Measurements from ENCODE around the gene MCTP2.

MCTP2 gene

GRCh38 chr15:94246016-94246415 lies 14.7 kb downstream of the MCTP2 start:
- no peak overlapping the region for H2AFZ ChIP-seq (ENCODE audit: low read depth, low read length, severe bottlenecking)
- H3K36me3 ChIP-seq (ENCODE audit: low read length), result peaks cover 16% of the 10 kb centered on the region
- H3K4me2 ChIP-seq (ENCODE audit: low read depth, low read length, poor library complexity, severe bottlenecking), result no peak overlapping the region
- no peak overlapping the region for H3K27ac ChIP-seq (ENCODE audit: low read depth, low read length)
- H3K4me3 ChIP-seq (ENCODE audit: insufficient read depth, low read length, poor library complexity, severe bottlenecking), result no peak overlapping the region
- H3K9ac ChIP-seq (ENCODE audit: low read length), result no peak overlapping the region
- H3K27me3 ChIP-seq (ENCODE audit: low read length), result no peaks in the 10 kb centered on the region
- H3K79me2 ChIP-seq (ENCODE audit: insufficient read depth, low read length), result peaks cover 81% of the 10 kb centered on the region
- peaks cover 17% of the 10 kb centered on the region for H4K20me1 ChIP-seq (ENCODE audit: low read depth, low read length)
- peaks cover 30% of the 10 kb centered on the region for H3F3A ChIP-seq (ENCODE audit: insufficient read depth)
- no peaks in the 10 kb centered on the region for H3K9me3 ChIP-seq (ENCODE audit: insufficient read depth, low read length)
- no peaks in the 10 kb centered on the region for H3K9me2 ChIP-seq (replicated peaks; ENCODE audit: insufficient read depth, low read length)
- TF ChIP-seq EZH2phosphoT487 (conservative IDR thresholded peaks at IDR 0.05; ENCODE audit: low read length) (no peak), CTCF (IDR thresholded peaks at IDR 0.05; ENCODE audit: insufficient read depth, low read length, poor library complexity, severe bottlenecking) (no peak)

GRCh38 chr15:94247789-94248638 lies 16.7 kb downstream of the MCTP2 start:
- no peak overlapping the region for H2AFZ ChIP-seq (ENCODE audit: low read depth, low read length, severe bottlenecking)
- no peaks in the 10 kb centered on the region for H3K9me3 ChIP-seq (ENCODE audit: insufficient read depth, low read length)
- TF ChIP-seq EZH2phosphoT487 (conservative IDR thresholded peaks at IDR 0.05; ENCODE audit: low read length), result no peak
- no peak for TF ChIP-seq CTCF (IDR thresholded peaks at IDR 0.05; ENCODE audit: insufficient read depth, low read length, poor library complexity, severe bottlenecking)
- no peaks in the 10 kb centered on the region for H3K27me3 ChIP-seq (ENCODE audit: low read length)
- H3K9me2 ChIP-seq (replicated peaks; ENCODE audit: insufficient read depth, low read length), result no peaks in the 10 kb centered on the region
- H3F3A ChIP-seq (ENCODE audit: insufficient read depth), result peaks cover 15% of the 10 kb centered on the region; the same call in 1 of the 2 replicates
- peaks cover 17% of the 10 kb centered on the region for H4K20me1 ChIP-seq (ENCODE audit: low read depth, low read length)
- no peak overlapping the region; the same call in 1 of the 2 replicates for H3K27ac ChIP-seq (ENCODE audit: low read depth, low read length)
- H3K79me2 ChIP-seq (ENCODE audit: insufficient read depth, low read length), result peaks cover 80% of the 10 kb centered on the region
- H3K4me2 ChIP-seq (ENCODE audit: low read depth, low read length, poor library complexity, severe bottlenecking), result no peak overlapping the region
- peaks cover 23% of the 10 kb centered on the region for H3K36me3 ChIP-seq (ENCODE audit: low read length)
- H3K4me3 ChIP-seq (ENCODE audit: insufficient read depth, low read length, poor library complexity, severe bottlenecking), result no peak overlapping the region
- no peak overlapping the region for H3K9ac ChIP-seq (ENCODE audit: low read length)

GRCh38 chr15:94250801-94251200 lies 19.4 kb downstream of the MCTP2 start:
- H3K4me3 ChIP-seq (ENCODE audit: insufficient read depth, low read length, poor library complexity, severe bottlenecking), result no peak overlapping the region
- no peaks in the 10 kb centered on the region for H3K9me2 ChIP-seq (replicated peaks; ENCODE audit: insufficient read depth, low read length)
- H3K9me3 ChIP-seq (ENCODE audit: insufficient read depth, low read length), result no peaks in the 10 kb centered on the region
- peaks cover 34% of the 10 kb centered on the region for H3F3A ChIP-seq (ENCODE audit: insufficient read depth)
- no peak overlapping the region for H2AFZ ChIP-seq (ENCODE audit: low read depth, low read length, severe bottlenecking)
- no peaks in the 10 kb centered on the region for H3K27me3 ChIP-seq (ENCODE audit: low read length)
- no peak overlapping the region; the same call in 1 of the 2 replicates for H3K27ac ChIP-seq (ENCODE audit: low read depth, low read length)
- H3K4me2 ChIP-seq (ENCODE audit: low read depth, low read length, poor library complexity, severe bottlenecking), result no peak overlapping the region
- H3K9ac ChIP-seq (ENCODE audit: low read length), result no peak overlapping the region
- H4K20me1 ChIP-seq (ENCODE audit: low read depth, low read length), result peaks cover 14% of the 10 kb centered on the region
- TF ChIP-seq CTCF (IDR thresholded peaks at IDR 0.05; ENCODE audit: insufficient read depth, low read length, poor library complexity, severe bottlenecking) (no peak), EZH2phosphoT487 (conservative IDR thresholded peaks at IDR 0.05; ENCODE audit: low read length) (no peak)
- peaks cover 19% of the 10 kb centered on the region for H3K36me3 ChIP-seq (ENCODE audit: low read length)
- H3K79me2 ChIP-seq (ENCODE audit: insufficient read depth, low read length), result peaks cover 97% of the 10 kb centered on the region
